ENCODE data around the gene TUBGCP2.
"Not testable (repeated sequence)": the region's sequence is repeated elsewhere in the genome, so short reads cannot be mapped to it uniquely, and the experiment has no call there.

Gene TUBGCP2

GRCh38 chr10:133267829-133268228 is 40.8 kb downstream of the TUBGCP2 start:
- TF ChIP-seq EZH2phosphoT487 (conservative IDR thresholded peaks at IDR 0.05; ENCODE audit: low read length) (no peak), CTCF (IDR thresholded peaks at IDR 0.05; ENCODE audit: insufficient read depth, low read length, poor library complexity, severe bottlenecking) (no peak)

GRCh38 chr10:133267293-133267692 is 41.4 kb downstream of the TUBGCP2 start:
- no peak overlapping the region for H3K4me3 ChIP-seq (ENCODE audit: insufficient read depth, low read length, poor library complexity, severe bottlenecking)
- H3K27me3 ChIP-seq (ENCODE audit: low read length), result no peaks in the 10 kb centered on the region
- no peaks in the 10 kb centered on the region for H3K9me3 ChIP-seq (ENCODE audit: insufficient read depth, low read length)
- H3K9ac ChIP-seq (ENCODE audit: low read length), result no peak overlapping the region
- no peak overlapping the region for H3K27ac ChIP-seq (ENCODE audit: low read depth, low read length)
- TF ChIP-seq EZH2phosphoT487 (conservative IDR thresholded peaks at IDR 0.05; ENCODE audit: low read length) (no peak), CTCF (IDR thresholded peaks at IDR 0.05; ENCODE audit: insufficient read depth, low read length, poor library complexity, severe bottlenecking) (no peak)
- 0 out of 2 replicates have a peak, but pooled peaks cover 2% of the 10 kb centered on the region for H3F3A ChIP-seq (ENCODE audit: insufficient read depth)
- no peaks in the 10 kb centered on the region for H3K79me2 ChIP-seq (ENCODE audit: insufficient read depth, low read length)
- no peak overlapping the region for H2AFZ ChIP-seq (ENCODE audit: low read depth, low read length, severe bottlenecking)
- H3K36me3 ChIP-seq (ENCODE audit: low read length), result no peaks in the 10 kb centered on the region
- no peaks in the 10 kb centered on the region for H3K9me2 ChIP-seq (replicated peaks; ENCODE audit: insufficient read depth, low read length)
- H4K20me1 ChIP-seq (ENCODE audit: low read depth, low read length), result no peaks in the 10 kb centered on the region
- no peak overlapping the region for H3K4me2 ChIP-seq (ENCODE audit: low read depth, low read length, poor library complexity, severe bottlenecking)

More at GRCh38 chr10:133267829-133268228, 40.8 kb downstream of the TUBGCP2 start:
- Histone ChIP-seq H4K20me1 (ENCODE audit: low read depth, low read length) (no peaks in the 10 kb centered on the region), H3K4me2 (ENCODE audit: low read depth, low read length, poor library complexity, severe bottlenecking) (no peak overlapping the region), H3K9me2 (replicated peaks; ENCODE audit: insufficient read depth, low read length) (no peaks in the 10 kb centered on the region), H2AFZ (ENCODE audit: low read depth, low read length, severe bottlenecking) (no peak overlapping the region), H3K9me3 (ENCODE audit: insufficient read depth, low read length) (no peaks in the 10 kb centered on the region), H3K9ac (ENCODE audit: low read length) (no peak overlapping the region), H3K27me3 (ENCODE audit: low read length) (no peaks in the 10 kb centered on the region), H3K36me3 (ENCODE audit: low read length) (no peaks in the 10 kb centered on the region), H3K4me3 (ENCODE audit: insufficient read depth, low read length, poor library complexity, severe bottlenecking) (no peak overlapping the region), H3F3A (ENCODE audit: insufficient read depth) (no peaks in the 10 kb centered on the region), H3K27ac (ENCODE audit: low read depth, low read length) (no peak overlapping the region), H3K79me2 (ENCODE audit: insufficient read depth, low read length) (no peaks in the 10 kb centered on the region)

GRCh38 chr10:133266056-133266795 is 42.4 kb downstream of the TUBGCP2 start:
- no peak for TF ChIP-seq CTCF (IDR thresholded peaks at IDR 0.05; ENCODE audit: insufficient read depth, low read length, poor library complexity, severe bottlenecking)
- TF ChIP-seq EZH2phosphoT487 (conservative IDR thresholded peaks at IDR 0.05; ENCODE audit: low read length), result no peak
- Histone ChIP-seq H3K27ac (ENCODE audit: low read depth, low read length) (no peak overlapping the region), H3K4me2 (ENCODE audit: low read depth, low read length, poor library complexity, severe bottlenecking) (no peak overlapping the region), H4K20me1 (ENCODE audit: low read depth, low read length) (no peaks in the 10 kb centered on the region), H3K36me3 (ENCODE audit: low read length) (no peaks in the 10 kb centered on the region), H3K4me3 (ENCODE audit: insufficient read depth, low read length, poor library complexity, severe bottlenecking) (no peak overlapping the region), H3K79me2 (ENCODE audit: insufficient read depth, low read length) (no peaks in the 10 kb centered on the region), H3K9me3 (ENCODE audit: insufficient read depth, low read length) (no peaks in the 10 kb centered on the region), H3F3A (ENCODE audit: insufficient read depth) (0 out of 2 replicates have a peak, but pooled peaks cover 5% of the 10 kb centered on the region), H3K9ac (ENCODE audit: low read length) (no peak overlapping the region), H2AFZ (ENCODE audit: low read depth, low read length, severe bottlenecking) (no peak overlapping the region), H3K27me3 (ENCODE audit: low read length) (no peaks in the 10 kb centered on the region), H3K9me2 (replicated peaks; ENCODE audit: insufficient read depth, low read length) (no peaks in the 10 kb centered on the region)

- H3F3A ChIP-seq (ENCODE audit: insufficient read depth); H3K27ac ChIP-seq (ENCODE audit: low read depth, low read length); H3K4me3 ChIP-seq (ENCODE audit: insufficient read depth, low read length, poor library complexity, severe bottlenecking); H3K36me3 ChIP-seq (ENCODE audit: low read length); H3K27me3 ChIP-seq (ENCODE audit: low read length); H2AFZ ChIP-seq (ENCODE audit: low read depth, low read length, severe bottlenecking); H3K9ac ChIP-seq (ENCODE audit: low read length); H3K4me2 ChIP-seq (ENCODE audit: low read depth, low read length, poor library complexity, severe bottlenecking); H3K79me2 ChIP-seq (ENCODE audit: insufficient read depth, low read length); H4K20me1 ChIP-seq (ENCODE audit: low read depth, low read length); H3K9me2 ChIP-seq (replicated peaks; ENCODE audit: insufficient read depth, low read length); H3K9me3 ChIP-seq (ENCODE audit: insufficient read depth, low read length): not testable (repeated sequence)
Measured at GRCh38 chr10:133265052-133265451, 43.6 kb downstream of the TUBGCP2 start.

All from SU-DHL-6 (cell line).